AG09309 (cell line): ENCODE results near the gene PODXL2.
"Not testable (repeated sequence)": the region's sequence is repeated elsewhere in the genome, so short reads cannot be mapped to it uniquely, and the experiment has no call there.

Experiments used
- DNase-seq: peaks from one replicate; pipeline ENCODE4 v3.0.0-alpha.2; 2010; ENCODE audit warnings: low read depth
- H3K4me3 ChIP-seq: 2 replicates; pipeline ENCODE4 v1.5.1; 2011; ENCODE audit warnings: mild to moderate bottlenecking, low read depth, low read length, moderate library complexity; ENCODE audit not compliant: control insufficient read depth
- CTCF ChIP-seq: IDR thresholded peaks from 2 replicates; pipeline ENCODE4 v1.5.1; 2011; ENCODE audit warnings: mild to moderate bottlenecking, low read depth, low read length, inconsistent platforms; ENCODE audit not compliant: insufficient read depth, control insufficient read depth; ENCODE audit errors: missing control alignments

Gene PODXL2

DNA sequence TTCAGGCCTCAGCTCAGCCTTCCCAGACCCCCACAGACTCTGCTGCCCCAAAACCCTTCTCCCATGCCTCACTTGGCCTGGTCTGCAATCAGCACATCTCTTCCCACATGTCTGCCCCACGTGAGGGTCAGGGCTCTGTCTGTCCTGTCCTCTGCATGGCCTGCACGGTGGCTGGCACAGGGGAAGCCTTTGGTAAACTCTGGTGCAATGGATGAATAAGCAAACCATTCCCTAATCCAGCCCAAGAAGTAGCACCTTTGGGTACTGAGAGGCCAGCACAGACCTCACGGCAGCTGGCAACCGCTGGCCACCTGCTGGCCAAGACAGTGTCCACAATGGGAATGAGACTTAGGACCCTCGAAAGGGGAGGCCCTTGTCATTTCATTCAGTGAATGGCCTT is 71.4 kb downstream of the PODXL2 start:
- no peak for TF ChIP-seq CTCF
- DNase-seq = no peak
- H3K4me3 ChIP-seq = no peak overlapping the region

GRCh38 chr3:127701280-127701911 is 72.4 kb downstream of the PODXL2 start:
- no peak for TF ChIP-seq CTCF
- H3K4me3 ChIP-seq = no peak overlapping the region
- no peak for DNase-seq

DNA sequence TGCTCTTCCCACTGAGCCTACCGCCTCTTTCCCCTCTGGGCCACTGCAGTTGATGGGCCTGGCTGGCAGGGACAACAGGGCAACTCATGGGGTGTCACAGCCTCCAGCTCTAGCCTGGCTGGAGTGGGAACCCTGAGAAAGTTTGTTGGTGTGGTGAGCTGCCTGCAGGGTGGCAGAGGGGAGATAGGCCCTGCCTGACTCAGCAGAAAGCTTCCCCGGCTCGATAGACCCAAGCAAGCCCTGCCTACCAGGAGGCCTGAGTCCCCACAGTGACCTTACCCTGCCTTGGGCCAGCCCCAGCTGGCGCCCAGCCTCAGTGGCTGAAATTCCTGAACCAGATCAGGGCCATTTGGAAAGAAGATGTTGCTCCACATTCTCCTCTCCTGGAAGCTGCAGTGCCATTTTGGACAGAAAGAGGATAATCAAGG is 73.2 kb downstream of the PODXL2 start:
- no peak for DNase-seq
- no peak overlapping the region for H3K4me3 ChIP-seq
- TF ChIP-seq CTCF = no peak

- not testable (repeated sequence) for H3K4me3 ChIP-seq, DNase-seq
These were observed 75.9 kb downstream of the PODXL2 start for GRCh38 chr3:127704840-127705239.

- TF ChIP-seq CTCF = no peak
These were observed 77.3 kb downstream of the PODXL2 start for GRCh38 chr3:127706312-127706711.

GRCh38 chr3:127706785-127707351 is 77.9 kb downstream of the PODXL2 start:
- H3K4me3 ChIP-seq = no peak overlapping the region
- DNase-seq = no peak
- no peak for TF ChIP-seq CTCF

More at GRCh38 chr3:127706312-127706711, 77.3 kb downstream of the PODXL2 start:
- H3K4me3 ChIP-seq = no peak overlapping the region
- no peak for DNase-seq

DNA sequence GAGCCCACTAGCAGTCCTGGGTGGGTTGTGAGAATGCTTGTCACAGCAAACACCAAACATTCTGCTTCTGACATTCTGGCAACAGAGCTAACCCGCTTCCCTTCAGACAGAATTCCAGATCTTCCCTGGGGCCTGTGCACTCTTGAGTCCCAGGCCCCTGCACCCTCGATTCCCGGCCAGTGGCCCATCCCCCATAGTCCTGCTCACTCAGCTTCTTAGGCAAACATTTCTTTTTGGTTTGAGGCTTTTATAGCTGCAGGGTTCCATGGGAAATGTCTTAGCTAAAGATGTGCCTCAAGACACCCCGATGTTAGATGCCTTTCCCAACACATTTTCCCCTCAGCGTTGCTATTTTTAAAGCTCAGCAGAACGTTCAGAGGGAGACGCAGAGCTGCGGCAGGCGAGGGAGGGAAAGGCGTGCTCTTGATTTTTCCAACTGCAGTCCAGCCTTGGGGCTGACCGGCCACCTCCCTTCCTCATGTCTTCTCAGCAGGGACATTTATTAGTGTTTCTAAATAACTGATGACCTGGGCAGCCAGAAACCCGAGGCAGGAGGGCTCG is 78.9 kb downstream of the PODXL2 start:
- H3K4me3 ChIP-seq = no peak overlapping the region
- TF ChIP-seq CTCF = no peak
- no peak for DNase-seq
